GM10847 (cell line): ENCODE data around the gene KATNB1.

Source experiments
- POLR2A ChIP-seq: IDR thresholded peaks from 2 replicates; pipeline ENCODE4 v1.6.1; 2011; ENCODE audit not compliant: insufficient read length; ENCODE audit errors: extremely low read depth

The KATNB1 gene

DNA sequence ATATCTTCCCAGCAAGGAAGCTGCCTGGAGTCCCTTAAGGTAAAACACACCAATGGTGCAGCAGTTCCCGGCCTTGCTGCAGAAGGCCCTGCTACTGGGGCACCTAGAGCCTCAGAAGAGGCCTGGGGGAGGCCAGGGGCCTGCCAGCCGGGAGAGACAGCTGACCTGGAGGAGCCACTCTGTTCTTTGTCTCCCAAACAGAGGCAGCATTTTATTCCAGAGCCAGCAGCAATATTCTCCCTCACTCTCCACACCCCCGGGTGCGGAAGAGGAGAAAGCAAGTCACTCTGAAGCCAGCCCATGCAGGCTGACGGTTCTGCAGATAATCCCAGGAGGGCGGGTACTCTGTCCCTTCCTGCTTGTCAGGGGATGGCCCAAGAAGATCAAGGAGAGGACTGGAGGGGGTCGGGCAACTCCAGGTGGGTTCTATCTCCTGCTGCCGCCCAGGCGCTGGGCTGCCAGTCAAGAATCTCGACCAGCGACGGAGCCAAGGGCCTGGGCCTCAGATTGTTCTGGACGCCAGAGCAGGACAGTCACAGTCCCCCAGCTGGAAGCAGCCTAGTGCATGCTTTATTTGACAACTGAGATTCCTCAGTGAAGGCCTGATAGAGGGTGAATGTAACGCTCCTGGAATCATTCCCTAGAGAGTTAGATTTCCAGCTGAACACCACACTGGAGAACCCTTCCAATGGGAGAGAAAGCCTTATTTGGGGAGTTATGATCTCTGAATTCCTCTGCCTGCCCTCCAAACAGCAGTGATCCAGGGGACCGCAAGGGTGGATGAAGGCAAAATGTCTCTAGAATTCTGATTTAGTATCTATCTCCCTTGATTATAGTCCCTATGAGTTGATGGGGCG lies 67.8 kb downstream of the KATNB1 start:
- no peak for TF ChIP-seq POLR2A

DNA sequence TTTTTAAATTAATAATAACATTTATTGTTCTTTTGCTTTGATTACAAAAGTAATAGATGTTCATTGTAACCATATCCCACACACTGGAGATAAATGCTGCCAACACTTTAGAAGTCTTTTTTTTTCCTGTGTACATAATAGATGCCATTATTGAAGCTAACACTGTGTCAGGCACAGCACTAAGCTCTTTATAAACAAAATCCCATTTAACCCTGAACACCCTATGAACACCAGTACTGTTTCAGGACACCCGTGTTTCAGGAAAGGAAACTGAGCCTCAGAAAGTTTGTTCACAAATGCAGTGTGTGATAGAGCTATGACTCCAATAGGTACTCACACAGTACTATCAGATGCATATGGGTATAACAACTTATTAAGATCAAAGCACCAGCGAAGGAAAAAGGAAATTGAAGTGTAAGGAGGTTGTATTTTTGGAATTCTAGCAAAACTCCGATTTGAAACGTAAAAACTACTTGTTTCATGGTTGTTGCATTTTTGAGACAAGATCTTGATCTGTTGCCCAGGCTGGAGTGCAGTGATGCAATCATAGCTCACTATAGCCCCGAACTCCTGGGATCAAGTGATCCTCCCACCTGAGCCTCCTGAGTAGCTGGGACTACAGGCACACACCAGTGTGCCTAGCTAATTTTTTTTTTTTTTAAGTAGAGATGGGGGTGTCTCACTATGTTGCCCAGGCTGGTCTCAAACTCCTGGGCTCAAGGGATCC lies 68.7 kb downstream of the KATNB1 start:
- no peak for TF ChIP-seq POLR2A

- TF ChIP-seq POLR2A, result no peak
Observed at GRCh38 chr16:57805176-57805575, 69.6 kb downstream of the KATNB1 start.
